Fibroblast of peridontal ligament (primary cell): ENCODE measurements around the gene EDEM2.
"Not testable (repeated sequence)": the region's sequence is repeated elsewhere in the genome, so short reads cannot be mapped to it uniquely, and the experiment has no call there.

Experiments used
- DNase-seq: peaks from one replicate; pipeline ENCODE4 v3.0.0-alpha.2; 2010; ENCODE audit errors: extremely low read depth

EDEM2 gene

DNA sequence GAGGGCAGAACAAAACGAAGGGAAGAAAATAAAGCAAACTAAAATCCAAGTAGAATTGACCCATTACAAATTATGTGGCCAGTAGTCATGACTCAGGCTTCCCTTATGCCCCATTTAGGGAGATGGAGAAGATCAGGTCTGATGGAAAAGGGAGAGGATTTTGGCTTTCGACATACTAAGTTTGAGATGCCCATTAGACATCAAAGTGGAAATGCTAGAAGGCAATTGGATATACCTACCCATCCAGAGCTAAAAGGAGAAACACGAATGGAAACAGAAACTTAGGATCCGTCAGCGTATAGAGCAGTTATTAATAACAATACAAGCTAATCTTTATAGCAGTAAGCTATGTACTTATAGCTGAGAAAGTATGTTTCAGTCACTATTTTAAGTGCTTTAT lies 59.3 kb downstream of the EDEM2 start:
- peak; percentile 58 for DNase-seq

- no peak for DNase-seq
Observed at GRCh38 chr20:35087355-35087754, 59.8 kb downstream of the EDEM2 start.

GRCh38 chr20:35085477-35086225 lies 61.5 kb downstream of the EDEM2 start:
- DNase-seq, result no peak

DNA sequence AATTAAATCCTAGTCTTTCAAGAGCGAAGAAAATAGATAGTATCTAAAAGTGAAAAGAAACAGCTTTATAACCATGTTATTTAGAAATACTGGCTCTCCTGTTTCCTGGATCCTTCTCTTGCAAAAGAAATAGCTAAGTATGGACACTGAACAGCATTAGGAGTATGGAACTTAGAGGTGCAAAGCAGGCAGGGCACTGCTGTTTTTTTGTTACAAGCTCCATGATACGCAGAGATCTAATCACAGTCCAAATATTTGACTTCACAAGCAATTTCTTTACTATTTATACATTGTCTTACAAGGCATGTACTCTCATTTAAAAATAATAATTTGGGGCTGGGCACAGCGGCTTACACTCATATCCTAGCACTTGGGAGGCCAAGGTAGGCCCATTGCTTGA lies 62.1 kb downstream of the EDEM2 start:
- DNase-seq, result no peak

GRCh38 chr20:35080348-35080642 lies 66.8 kb downstream of the EDEM2 start:
- not testable (repeated sequence) for DNase-seq

DNA sequence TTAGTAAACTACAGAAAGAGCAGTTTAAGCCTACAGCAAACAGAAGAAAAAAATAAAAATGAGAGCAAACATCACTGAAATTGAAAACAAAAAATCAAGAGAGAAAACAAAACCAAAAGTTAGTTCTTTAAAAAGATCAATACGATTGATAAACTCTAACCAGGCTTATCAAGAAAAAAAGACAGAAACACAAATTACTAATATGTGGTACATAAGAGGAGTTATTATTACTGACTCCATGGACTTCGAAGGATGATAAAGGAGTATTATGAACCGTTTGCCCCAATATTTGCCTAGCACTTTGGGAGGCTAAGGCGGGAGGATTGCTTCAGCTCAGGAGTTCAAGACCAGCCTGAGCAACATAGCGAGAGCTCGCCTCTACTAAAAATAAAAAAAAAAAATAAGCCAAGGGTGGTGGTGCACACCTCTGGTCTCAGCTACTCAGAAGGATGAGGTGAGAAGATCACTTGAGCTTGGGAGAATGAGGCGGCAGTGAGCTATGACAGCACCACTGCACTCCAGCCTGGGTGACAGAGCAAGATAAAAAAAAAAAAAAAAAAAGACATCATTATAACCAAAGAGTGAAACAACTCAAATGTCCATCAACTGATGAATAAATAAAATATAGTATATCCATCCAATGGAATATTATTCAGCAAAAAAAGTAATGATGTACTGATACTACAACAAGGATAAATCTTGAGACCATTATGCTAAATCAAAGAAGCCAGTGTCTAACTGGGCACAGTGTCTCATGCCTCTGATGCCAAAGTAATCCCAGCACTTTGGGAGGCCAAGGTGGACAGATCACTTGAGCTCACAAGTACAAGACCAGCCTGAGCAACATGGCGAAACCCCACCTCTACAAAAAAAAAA lies 67.4 kb downstream of the EDEM2 start:
- no peak for DNase-seq

- no peak for DNase-seq
Observed at GRCh38 chr20:35077872-35078271, 69.3 kb downstream of the EDEM2 start.

DNA sequence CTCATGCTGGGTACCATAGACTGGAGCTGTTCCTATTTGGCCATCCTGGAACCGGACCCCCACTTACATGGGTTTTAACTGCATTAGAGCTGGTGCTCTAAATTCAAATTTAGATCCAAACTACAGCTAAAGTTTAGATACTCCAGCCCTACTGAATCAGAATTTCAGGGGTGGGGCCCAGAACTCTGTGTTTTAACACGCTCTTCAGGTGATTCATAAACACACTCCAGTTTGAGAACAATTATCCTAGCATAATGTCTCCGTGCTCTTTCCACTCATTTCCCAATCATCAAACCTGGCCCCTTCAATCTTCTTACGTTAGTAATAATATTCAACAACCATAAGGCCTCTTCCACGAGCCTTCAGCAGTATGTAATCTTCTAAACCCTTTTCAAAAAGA lies 69.8 kb downstream of the EDEM2 start:
- no peak for DNase-seq

DNA sequence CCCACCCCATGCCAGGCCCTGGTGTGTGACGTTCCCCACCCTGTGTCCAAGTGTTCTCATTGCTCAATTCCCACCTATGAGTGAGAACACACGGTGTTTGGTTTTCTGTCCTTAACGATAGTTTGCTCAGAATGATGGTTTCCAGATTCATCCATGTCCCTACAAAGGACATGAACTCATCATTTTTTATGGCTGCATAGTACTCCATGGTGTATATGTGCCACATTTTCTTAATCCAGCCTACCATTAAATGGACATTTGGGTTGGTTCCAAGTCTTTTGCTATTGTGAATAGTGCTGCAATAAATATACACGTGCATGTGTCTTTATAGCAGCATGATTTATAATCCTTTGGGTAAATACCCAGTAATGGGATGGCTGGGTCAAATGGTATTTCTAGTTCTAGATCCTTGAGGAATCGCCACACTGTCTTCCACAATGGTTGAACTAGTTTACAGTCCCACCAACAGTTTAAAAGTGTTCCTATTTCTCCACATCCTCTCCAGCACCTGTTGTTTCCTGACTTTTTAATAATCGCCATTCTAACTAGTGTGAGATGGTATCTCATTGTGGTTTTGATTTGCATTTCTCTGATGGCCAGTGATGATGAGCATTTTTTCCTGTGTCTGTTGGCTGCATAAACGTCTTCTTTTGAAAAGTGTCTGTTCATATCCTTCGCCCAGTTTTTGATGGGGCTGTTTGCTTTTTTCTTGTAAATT lies 75.5 kb downstream of the EDEM2 start:
- DNase-seq, result not testable (repeated sequence)

GRCh38 chr20:35066194-35066593 lies 80.9 kb downstream of the EDEM2 start:
- DNase-seq, result no peak
